Upper lobe of right lung (tissue), 1 donor: ENCODE results near the gene DUSP11. TPM values are rescaled to one million over a fixed set of nuclear protein-coding genes. Genes with fewer than 3 reads are reported as not detected.
"Not testable (repeated sequence)": the region's sequence is repeated elsewhere in the genome, so short reads cannot be mapped to it uniquely, and the experiment has no call there.

Experiments
- ATAC-seq: fragments of 200-7000 bp; cut with Tn5 transposase; one replicate; pipeline ENCODE4 v1.9.1; 2020; ENCODE audit warnings: mild to moderate bottlenecking, moderate library complexity
- DNase-seq: peaks from one replicate; pipeline ENCODE4 v3.0.0-alpha.2; 2020
- H3K27ac ChIP-seq: fragments of 200-600 bp; one replicate; pipeline ENCODE4 v1.8.0; 2022
- H3K27me3 ChIP-seq: fragments of 200-600 bp; one replicate; pipeline ENCODE4 v1.8.0; 2022; ENCODE audit warnings: mild to moderate bottlenecking
- H3K36me3 ChIP-seq: fragments of 200-600 bp; one replicate; pipeline ENCODE4 v1.8.0; 2022
- H3K4me1 ChIP-seq: fragments of 200-600 bp; one replicate; pipeline ENCODE4 v1.8.0; 2022
- H3K4me3 ChIP-seq: fragments of 200-600 bp; one replicate; pipeline ENCODE4 v1.8.0; 2022; ENCODE audit warnings: mild to moderate bottlenecking
- H3K9me3 ChIP-seq: fragments of 200-600 bp; one replicate; pipeline ENCODE4 v1.8.0; 2022
- CTCF ChIP-seq: fragments of 200-600 bp; IDR thresholded peaks from one replicate; pipeline ENCODE4 v1.8.0; 2022; ENCODE audit warnings: antibody characterized with exemption
- intact Hi-C: fragments of 100-400 bp; cut with DNase I; formaldehyde crosslinking; loops from one replicate; pipeline ENCODE4 v1.11.0; 2022
- total RNA-seq: library from RNA; stranded (reverse); fragmentation: NEBNext Ultra II Directional; extraction: Animal tissue kit (Norgen Biotek cat#: 25700); gene quantifications from one replicate; pipeline ENCODE4 v1.2.1, GENCODE V29; 2021
- donor health status: DM: no; HTN: yes; CAD: no; lungs with severe emphysema.

DUSP11 gene
- total RNA-seq, 1 donor from 2014 or later, result 17.9 TPM

- ATAC-seq (no peak), DNase-seq (no peak)
- Histone ChIP-seq H3K27ac (peak overlapping the region; percentile 84), H3K36me3 (peaks cover 35% of the 10 kb centered on the region), H3K4me1 (peaks cover 14% of the 10 kb centered on the region), H3K27me3 (no peaks in the 10 kb centered on the region), H3K9me3 (no peaks in the 10 kb centered on the region), H3K4me3 (peak overlapping the region; percentile 93)
- intact Hi-C loops, result no loop called here
- TF ChIP-seq CTCF, result no peak
These were observed 43.5 kb downstream of the DUSP11 start for GRCh38 chr2:73736378-73736777.

- H3K27ac ChIP-seq, result no peak overlapping the region
- intact Hi-C loops, result no loop called here
- no peak for TF ChIP-seq CTCF
These were observed 49.1 kb downstream of the DUSP11 start for GRCh38 chr2:73730810-73731209.

DNA sequence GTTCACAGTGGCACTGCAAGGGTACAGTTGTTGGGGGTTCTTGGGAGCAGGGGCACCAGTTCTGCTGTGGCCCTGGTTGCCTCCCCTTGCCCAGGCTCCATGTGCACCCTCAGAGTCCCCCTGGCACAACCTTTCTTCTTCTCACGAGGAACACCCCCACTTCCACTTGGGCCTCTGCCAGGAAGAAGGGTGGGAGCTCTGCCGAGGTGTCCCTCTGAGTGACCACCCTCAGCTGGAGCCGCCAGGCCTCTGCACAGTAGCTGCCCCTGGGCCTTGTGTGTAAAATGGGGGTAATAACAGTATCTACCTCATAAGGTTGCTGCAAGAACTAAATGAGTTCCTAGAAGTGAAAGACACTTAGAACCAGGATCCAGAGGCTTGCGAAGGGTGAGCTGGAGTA, 51.2 kb downstream of the DUSP11 start:
- TF ChIP-seq CTCF, result no peak
- H3K4me1 ChIP-seq, result no peaks in the 10 kb centered on the region
- ATAC-seq (no peak), DNase-seq (no peak)
- intact Hi-C loops, result no loop called here
- H3K4me3 ChIP-seq, result no peak overlapping the region
- H3K9me3 ChIP-seq, result no peaks in the 10 kb centered on the region
- no peaks in the 10 kb centered on the region for H3K27me3 ChIP-seq
- no peak overlapping the region for H3K27ac ChIP-seq
- peaks cover 56% of the 10 kb centered on the region for H3K36me3 ChIP-seq

More at GRCh38 chr2:73730810-73731209, 49.1 kb downstream of the DUSP11 start:
- no peak for DNase-seq
- no peak overlapping the region for H3K4me3 ChIP-seq
- no peaks in the 10 kb centered on the region for H3K27me3 ChIP-seq
- peaks cover 1% of the 10 kb centered on the region for H3K4me1 ChIP-seq
- H3K36me3 ChIP-seq, result peaks cover 67% of the 10 kb centered on the region
- H3K9me3 ChIP-seq, result no peaks in the 10 kb centered on the region
- ATAC-seq, result no peak

DNA sequence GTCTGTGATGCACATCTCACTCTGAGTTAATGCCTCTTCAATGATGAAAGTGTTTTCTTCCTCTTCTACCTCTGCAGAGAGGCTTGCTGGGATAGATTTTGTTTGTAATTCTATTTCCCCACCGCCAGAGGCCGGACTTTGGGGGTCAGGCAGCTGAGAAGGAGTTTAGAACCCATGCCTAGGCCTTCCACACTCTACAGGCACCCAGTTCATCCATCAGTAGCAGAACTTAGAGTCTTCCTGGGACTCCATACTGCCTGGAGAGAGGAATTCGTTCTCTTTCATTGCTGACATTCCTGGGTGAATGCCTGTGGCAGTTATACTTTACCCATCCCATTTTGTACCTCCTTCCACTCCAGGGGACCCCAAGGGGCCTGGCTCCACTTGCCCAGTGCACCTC, 51.9 kb downstream of the DUSP11 start:
- Histone ChIP-seq H3K4me1 (no peaks in the 10 kb centered on the region), H3K9me3 (no peaks in the 10 kb centered on the region), H3K36me3 (peaks cover 49% of the 10 kb centered on the region), H3K4me3 (no peak overlapping the region), H3K27me3 (no peaks in the 10 kb centered on the region), H3K27ac (no peak overlapping the region)
- no peak for ATAC-seq
- no peak for DNase-seq
- intact Hi-C loops, result no loop called here
- TF ChIP-seq CTCF, result no peak

- H3K9me3 ChIP-seq, DNase-seq, intact Hi-C loops, H3K4me1 ChIP-seq, H3K27ac ChIP-seq, ATAC-seq, H3K27me3 ChIP-seq, H3K4me3 ChIP-seq: not testable (repeated sequence)
- peaks cover 35% of the 10 kb centered on the region for H3K36me3 ChIP-seq
These were observed 53.2 kb downstream of the DUSP11 start for GRCh38 chr2:73726657-73727056.

- TF ChIP-seq CTCF, result no peak
- intact Hi-C loops, result no loop called here
- DNase-seq, result no peak
These were observed 60.9 kb downstream of the DUSP11 start for GRCh38 chr2:73718851-73719621.

More at GRCh38 chr2:73718851-73719621, 60.9 kb downstream of the DUSP11 start:
- peak; percentile 14 for ATAC-seq
- H3K9me3 ChIP-seq, result no peaks in the 10 kb centered on the region
- no peaks in the 10 kb centered on the region for H3K36me3 ChIP-seq
- H3K27ac ChIP-seq, result no peak overlapping the region
- no peaks in the 10 kb centered on the region for H3K4me1 ChIP-seq
- no peak overlapping the region for H3K4me3 ChIP-seq
- H3K27me3 ChIP-seq, result no peaks in the 10 kb centered on the region
